Measurements from ENCODE around the gene GNAO1.

GNAO1 gene

DNA sequence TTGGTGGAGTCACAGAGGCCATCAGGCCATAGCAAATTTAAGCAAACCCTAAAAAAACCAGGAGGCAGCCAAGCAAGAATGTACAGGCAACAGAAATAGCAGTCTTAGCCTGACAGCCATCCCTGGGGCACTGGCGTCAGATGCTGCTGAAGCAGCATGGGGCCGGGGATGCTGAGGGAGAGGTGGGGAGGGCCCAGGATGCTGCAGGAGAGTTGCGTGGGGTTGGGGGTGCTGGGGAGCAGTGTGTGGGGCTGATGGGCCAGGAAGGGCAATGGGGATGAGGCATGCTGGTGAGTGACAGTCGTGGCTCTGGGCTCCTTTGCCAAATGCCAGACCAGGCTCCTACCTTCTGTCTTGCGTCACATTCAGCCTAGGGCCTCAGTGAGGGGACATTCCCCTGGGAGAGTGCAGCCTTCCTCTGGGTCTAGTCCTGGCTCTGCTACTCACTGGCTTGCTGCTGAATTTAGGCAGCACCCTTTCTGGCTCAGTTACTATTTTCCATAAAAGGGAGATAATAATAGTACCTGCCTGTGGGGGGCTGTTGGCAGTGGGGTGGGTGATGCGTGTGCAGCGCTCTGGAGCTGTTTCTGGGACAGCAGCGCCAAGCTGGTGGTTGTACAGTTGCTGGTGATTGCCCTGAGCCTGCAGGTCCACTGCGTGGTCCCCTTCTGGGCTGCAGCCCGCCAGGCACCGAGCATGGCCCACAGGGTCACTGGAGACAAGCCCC is 146.0 kb downstream of the GNAO1 start:
- DNase-seq = no peak

DNA sequence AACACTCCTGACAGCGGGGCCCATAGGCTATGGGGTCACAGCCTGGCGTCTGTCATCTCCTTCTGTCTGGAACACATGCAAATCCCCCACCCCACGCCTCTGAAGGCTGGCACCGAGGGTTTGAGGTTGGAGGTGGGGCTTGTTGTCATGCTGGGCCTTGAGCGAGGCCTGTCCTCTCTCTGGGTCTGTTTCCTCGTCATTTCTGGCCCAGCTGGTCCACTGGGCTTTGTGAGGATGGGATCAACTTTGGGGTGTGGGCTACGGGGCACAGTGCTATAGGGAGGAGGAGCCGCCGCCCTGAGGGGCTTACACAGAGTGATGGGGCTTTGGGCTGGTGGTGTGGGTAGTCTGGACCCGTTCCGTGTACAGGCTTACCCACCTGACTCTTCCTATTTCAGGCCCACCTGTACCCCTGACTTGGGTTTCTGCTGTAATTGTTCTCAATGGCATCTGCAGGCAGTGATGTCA is 146.6 kb downstream of the GNAO1 start:
- no peak for DNase-seq

DNA sequence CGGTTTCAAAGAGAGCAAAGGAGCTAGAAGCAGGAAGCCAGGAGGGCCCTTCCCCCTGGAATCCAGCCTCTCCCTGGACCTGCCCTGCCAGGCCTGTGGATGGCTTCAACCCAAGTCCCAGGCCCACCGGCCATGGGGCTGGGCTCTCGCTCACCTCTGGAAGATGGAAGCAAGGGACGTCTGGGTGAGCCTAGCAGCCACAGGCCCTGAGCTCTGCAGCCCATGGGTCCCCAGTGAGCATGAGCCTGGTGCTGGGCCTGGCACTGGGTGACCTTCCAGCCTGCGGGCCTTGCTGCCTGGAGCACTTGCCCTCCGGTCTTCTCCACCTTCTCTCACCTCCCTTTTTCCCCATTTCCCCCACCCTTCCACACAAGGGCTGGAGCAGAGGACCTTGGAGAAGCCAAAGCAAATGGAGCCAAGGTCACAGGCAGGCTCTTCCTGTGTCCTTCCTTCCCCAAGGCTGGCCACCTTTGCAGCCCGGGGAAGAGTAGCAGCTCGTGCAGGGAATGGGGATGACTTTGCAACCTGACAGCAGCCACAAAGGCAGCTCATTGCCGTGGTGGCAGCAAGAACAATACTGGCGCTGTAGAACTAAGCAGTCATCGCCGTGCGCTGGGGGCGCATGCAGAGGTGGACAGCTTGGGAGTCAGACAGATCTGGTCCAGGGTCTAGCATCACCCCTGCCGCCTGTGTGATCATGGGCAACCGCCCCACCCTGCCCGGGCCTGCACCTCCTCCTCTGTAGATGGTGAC is 147.5 kb downstream of the GNAO1 start:
- no peak for DNase-seq

DNA sequence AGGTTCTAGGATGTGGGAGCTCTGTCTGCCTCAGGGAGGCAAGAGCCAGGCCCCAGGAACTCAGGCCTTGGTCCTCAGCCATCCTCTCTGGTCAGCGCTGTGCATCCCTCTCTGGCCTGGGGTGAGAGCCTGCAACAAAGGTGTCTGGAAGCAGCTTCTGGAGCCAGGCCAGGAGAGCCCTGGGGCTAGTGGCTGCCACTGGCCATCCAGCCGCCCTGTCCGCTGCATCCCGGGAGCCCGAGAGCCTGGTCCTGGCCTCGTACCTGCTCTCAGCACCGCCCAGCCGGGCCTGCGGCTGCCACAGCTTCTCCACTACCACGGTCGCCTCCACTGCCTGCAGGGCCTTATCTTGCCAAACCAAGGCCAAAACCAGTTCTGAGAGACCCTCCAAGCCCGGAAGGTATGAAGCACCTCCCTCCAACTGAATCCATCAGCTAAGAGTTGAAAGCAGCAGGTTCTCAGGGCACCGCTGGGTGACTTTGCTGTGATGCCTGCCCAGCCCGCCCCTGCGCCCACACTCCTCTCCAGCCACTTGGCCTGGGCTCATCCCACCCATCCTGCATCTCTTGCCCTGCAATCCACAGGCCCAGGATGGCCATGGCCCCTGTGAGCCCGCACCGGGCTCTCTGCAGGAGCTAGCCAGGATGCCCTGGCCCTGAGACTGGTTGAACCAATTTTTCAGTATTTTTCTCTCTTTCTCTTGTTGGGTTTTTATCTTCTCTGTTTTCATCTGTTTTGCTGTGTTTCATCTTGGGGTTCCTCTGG is 148.3 kb downstream of the GNAO1 start:
- no peak for DNase-seq

DNA sequence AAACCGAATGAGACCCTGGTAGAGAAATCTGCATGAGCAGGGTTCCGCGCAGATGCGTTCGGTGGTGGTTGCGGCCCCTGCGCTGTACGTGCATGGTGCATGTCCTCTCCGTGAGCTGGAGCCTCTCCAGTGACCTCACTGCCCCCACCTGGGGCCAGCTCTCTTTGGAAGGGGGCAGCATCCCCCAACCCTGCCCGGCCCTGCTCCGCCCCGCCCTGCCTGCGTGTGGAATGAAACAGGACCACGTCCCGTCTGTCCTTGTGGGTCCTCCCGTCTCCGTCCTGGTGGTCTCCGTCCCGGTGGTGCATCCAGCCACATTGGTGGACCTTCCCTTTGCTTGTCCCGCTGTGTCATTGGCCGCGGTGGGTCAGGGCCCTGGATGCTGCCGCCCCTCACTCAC is 149.1 kb downstream of the GNAO1 start:
- DNase-seq = no peak

DNA sequence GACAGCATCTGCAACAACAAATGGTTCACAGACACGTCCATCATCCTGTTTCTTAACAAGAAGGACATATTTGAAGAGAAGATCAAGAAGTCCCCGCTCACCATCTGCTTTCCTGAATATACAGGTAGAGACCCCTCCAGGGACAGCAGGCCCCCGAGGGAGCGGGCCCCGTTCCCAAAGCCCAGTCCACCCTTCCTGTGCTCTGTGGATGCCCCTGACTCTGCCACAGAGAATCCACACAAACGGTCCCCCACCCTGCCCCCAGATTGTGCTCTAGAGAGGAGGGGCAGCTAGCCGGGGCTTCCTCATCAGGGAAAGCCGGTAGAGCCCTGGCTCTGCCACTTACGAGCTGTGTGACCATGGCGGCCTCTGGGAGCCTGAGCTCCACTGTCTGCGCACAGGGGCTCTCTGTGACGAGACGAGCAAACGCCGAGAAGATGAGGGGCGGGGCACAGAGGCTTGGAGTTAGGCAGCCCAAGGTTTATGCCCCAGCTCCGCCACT is 149.6 kb downstream of the GNAO1 start:
- no peak for DNase-seq

DNA sequence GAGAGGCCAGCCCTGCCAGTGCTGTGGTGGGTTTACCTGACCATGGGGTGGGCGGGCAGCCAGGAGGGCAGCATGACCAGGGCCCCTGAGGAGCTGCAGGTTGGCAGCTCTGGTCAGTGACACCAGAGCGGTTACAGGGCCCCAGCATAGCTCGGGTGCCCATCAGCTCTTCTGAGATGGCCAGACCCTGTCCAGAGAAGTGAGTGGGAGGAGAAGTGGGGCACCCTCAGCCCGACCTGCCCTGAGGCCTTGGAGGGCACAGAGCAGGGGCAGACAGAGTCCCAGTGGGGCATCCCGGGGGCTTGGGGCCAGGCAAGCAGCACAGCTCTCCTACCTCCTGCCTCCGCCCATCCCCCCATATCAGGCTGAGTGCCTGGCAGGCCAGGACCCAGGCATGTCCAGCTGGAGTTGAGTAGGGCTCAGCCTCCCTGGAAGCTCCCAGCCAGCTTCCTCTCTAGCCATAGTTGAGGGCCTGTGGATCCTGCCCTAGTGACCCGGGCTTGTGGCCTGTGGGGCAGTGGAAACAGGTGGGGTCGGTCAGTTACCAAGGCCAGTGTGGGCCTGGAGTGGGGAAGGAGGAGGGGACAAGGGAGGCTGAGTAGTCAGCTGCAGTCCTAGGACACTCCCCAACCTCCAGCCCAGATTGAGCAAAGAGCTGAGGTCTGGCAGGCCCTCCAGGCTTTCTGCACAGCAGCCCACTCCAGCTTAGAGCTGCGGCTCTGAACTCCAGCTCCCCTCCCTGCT is 150.5 kb downstream of the GNAO1 start:
- DNase-seq = no peak

DNA sequence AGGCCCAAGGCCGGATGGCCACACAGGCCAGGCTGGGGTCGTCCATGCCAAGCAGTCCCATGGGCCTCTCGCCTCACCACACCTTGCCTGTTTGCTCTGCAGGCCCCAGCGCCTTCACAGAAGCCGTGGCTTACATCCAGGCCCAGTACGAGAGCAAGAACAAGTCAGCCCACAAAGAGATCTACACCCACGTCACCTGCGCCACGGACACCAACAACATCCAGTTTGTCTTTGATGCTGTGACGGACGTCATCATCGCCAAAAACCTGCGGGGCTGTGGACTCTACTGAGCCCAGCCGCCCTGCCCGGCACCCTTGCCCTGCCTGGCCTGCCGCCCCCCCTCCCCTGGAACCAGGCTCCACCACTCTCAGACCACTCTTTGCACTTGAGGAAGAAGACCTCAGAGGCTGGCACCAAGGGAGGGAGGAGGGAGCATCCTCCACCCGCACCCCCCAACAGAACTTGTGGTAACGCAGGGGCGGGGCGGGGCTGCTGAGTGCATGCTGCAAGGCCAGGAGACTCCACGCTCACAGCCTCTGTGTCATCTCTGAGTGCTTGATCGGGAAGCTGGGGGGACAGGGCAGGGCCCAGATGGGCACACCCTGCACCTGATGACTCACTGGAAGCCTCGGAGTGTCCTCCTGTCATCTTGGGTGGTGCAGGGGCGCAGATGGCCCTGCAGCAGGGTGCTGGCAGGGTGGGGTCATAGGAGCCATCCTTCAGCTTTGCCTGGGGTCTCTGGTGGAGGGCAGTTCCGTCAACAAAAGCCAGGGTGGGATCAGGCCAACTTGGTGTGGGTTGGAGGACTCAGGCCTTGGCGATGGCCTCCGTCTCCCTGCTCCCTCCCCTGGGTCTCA is 152.6 kb downstream of the GNAO1 start:
- no peak for DNase-seq

DNA sequence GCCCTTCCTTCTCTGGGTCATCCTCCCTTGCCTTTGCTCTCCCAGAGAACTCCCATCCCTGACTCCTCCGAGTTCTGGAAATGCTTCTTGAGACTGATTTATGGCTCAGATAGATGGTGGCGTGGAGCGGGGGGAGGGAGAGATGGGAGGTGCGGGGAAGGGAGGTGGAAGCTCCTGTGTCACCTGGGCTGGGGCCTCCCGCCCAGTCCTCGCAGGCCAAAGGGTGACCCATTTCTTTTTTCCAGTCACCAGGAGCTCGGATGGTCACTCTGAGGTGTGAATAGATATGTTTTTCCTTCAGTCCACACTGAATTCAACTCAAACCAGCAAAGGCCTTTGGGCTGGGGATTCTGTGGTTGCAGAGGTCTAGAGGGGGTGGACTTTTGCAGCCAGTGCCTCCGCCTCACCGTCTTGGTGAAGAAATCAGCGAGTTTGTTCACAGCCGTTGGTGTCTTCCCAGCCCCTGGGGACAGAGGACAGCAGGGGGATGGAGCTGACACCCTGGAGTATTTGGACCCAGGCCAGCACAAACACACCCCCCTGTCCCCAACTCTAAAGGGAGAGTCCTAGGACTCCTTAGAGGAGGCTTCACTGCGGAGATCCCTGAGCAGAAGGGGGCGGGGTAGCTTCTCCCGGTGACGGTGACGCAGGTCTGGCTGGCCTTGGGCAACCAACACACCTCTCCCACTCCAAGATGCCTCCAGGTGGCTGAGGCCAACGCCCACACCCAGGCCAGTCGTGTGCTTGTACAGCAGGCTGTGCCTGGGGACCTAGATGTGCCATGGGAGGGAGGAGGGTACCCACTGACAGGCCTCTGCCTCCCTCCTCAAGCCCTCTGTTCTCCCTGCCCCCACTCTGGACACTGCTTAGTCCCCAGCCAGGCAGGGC is 153.5 kb downstream of the GNAO1 start:
- DNase-seq = no peak

DNA sequence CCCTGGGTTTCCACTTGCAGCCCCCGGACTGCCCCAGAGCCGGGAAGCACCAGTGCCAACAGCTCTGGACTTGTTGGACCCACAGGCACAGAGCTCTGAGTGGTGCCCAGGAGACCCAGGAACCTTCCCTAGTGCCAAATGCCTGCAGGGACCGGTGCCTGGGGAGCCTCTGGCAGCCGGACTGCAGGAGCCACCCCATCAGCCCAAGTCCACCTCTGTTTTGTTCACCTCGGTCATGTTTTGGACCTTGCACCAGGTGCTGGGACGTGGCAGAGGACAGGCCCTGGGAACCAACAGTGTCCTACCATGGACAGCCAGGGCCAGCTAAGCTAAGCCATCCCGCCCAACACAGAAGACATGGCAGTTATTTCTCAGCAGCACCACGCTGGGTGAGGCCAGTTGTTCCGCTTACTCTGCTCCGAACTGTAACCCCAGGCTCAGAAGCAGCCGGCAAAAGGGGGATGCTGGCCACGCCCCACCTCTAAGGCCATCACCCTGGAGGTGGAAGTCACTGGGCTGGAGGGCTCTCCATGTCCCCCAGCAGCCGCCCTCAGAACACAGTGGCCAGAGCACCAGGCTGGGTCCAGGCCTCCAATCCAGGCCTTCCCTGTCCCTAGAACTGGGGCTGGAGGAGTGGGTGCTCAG is 154.2 kb downstream of the GNAO1 start:
- DNase-seq = no peak

DNA sequence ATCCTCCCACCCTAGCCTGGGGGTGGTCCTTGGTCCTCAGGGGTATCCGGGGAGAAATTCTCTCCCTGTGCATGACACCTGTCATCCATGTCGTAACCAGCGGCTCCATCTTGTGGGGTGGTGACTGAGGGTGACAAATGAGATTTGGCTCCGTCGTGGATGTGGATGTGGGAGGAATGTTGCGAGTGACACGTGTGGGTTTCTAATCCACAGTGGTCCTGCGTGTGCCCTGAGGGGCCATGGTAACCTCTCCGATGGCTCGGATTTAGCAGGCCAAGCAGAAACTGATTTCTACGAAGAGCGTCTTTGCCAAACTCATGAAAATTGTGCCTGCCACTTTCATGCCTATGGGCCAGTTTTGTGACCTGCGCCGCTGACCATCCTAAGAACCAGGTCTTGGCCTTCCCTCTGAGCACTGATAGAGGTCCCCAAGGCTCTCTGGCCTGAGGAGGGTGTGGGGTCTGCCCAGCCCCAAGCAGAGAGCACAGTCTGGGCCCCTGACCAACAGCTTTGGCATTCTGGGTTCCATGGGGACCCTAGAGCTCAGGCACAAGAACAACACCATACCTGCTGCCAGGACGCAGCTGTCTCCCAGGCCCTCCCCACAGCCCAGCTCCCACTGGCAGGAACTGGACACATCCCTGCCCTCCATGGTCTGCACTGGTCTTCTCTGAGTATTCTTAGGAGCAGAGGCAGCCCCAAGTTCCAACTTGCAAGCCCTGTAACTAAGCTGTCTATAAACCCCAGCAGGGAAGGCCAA is 155.0 kb downstream of the GNAO1 start:
- no peak for DNase-seq

DNA sequence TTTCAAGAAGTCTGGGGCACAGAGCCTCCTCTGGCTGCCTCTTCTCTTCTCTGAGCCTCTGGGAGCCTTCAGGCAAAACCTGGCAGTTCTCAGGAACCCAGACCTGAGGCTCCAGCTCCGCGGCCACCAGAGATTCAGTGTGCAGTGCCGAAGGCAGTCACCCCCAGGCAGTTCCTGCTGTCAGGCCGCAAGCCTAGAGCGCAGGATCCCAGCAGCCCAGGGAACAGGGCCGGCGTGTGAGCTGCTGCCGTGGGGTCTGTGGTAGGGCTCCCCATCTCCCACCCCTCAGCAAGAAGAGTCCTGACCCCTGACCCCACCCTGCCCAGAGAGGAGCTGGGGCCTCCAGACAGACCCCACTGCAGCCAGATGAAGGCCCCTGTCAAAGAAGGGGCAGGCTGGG is 155.9 kb downstream of the GNAO1 start:
- DNase-seq = no peak

DNA sequence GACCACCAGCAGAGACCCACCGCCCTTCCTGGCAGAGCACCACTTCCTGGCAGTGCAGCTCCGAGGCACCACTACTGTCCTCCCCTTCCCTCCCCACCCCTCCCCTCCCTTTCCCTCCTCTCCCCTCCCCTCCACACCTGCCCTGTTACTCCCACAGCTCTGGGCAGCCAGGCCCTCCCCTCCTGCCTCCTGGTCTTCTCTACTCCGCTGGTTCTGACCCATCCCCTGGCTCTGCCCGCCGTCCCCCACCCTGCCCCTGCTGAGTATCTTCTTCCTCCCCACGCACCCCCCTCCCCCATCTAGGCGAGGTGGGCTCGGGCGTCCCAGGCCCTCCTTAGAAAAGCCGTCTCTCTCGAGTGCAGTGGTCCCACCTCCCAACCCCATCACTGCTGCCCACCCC is 156.4 kb downstream of the GNAO1 start:
- DNase-seq = no peak

DNA sequence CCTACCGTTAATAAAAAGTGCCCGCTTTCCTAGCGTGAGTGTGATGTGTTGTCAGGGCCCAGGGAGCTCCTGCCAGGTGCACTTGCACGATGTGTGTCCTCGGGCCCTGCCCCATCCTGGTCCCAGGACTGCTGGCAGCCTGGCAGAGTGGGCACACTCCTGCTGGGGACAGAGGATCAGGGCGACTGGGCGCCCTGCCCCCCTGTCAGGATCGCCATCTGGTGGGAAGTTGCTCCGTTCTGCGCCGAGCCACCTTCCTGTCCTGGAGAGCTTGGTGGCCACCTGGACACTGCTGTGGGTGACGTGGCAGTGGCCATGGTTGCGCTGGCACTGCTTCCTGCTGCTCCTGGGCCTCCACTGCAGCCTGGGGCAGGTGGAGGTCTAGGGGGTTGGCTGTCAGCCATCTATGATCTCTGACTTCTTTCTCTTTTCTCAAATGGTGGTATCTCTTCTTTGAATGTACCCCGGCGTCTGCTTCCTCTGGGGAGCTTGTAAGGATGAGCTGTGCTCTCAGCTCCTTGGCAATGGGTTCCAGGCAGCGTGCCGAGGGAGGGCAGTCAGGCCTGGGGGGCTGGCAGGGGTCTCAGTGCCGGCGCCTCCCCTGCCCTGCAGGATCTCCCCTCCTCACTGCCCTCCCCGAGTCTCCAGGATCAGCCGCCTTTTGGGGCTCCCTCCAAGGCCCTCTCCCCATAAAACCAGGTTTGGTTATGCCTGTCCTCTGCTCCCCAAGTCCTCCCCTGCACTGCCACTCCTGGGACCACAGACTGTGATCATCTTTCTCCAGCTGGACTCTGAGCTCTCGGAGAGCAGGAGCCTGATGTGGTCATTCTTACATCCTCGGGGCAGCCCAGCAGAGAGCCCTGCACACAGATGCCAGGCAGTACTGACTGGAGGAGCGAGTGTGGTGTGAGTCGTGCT is 157.1 kb downstream of the GNAO1 start:
- no peak for DNase-seq

DNA sequence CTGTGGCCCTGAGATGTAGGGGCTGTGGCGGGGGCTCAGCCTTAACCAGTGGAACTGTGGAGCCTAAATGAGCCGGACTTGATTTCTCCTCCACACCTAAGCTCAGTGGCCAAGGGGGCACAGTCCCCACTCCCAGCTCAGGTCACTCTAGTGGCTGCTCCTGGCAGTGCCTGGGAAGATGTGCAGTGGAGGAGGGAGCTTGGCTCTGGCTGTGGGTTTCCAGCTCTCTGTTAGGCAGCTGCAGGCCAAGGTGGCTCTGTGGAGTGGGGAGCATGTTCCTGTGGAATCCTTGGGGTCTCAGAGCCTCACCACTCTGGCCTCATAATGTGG is 157.8 kb downstream of the GNAO1 start:
- DNase-seq = no peak

DNA sequence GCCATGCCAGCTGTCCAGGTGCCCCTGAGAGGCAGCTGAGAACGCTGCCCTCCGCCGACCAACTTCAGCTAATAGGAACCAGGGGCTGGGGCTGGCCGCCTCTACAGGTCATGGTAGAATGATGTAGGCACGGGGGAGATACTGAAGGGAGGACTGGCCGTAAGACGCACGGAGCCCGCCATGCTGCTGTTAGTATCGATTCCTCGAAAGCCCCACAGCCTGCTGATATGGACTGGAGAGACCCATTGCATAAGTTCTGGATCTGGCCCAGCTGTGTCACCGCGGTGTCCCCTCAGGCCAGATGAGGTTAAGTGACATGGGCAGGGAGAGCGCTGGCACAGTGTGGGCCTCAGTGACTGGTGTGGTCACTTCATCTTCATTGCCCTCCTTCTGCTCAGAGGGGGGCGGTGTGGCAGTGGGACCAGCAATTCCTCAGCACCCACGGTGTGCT is 158.4 kb downstream of the GNAO1 start:
- DNase-seq = no peak

DNA sequence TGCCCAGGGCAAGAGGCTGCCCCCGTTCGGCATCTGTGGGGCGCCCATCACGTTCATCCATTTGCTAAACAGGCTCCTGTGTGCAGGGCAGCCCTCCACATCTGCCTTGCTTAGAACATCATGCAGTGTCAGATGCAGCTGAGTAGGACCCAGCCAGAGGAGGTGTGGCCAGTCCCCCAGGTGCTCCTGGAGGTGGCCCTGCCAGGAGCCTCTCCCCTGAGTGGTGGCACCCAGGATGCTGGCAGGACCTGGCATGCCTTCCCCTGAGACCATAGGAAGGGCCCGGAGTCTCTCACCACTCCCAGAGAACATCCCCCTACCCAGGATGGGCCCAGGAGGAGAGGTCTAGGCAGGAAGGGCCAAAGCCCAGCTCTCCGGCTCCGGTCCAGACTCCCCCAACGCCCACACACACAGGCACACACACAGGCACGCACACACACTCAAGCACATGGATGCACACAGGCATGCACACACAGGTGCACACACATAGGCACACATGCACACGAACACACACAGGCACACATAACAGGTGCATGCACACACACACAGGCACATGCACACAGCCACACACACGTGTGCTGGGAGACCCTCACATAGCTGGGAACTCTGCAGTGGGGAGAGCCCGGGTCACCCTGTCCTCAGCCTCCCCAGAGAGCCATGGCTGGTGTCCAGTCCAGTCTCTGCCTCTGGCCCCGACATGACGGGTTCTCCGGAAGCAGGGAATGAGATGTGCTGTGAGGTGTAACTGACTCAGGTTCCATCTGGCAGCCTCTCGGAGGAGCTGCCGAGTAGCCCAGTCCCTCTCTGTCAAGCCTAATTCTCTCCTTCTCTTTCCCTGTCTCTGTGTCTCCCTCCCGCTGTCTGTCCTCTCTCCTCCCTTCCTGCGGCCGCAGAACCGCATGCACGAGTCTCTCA is 159.5 kb downstream of the GNAO1 start:
- DNase-seq = no peak

Measured in fibroblast of skin of right quadriceps (primary cell).